Left renal pelvis (tissue), 4 donors: Measurements from ENCODE around the gene WDR88. TPM values are rescaled to one million over a fixed set of nuclear protein-coding genes. Genes with fewer than 3 reads are reported as not detected.

Source experiments
- DNase-seq, 4 donors: peaks; one replicate each; pipeline ENCODE4 v3.0.0-alpha.2; 2013; ENCODE audit warnings: low read depth in 4 of 4, low spot score in 3 of 4
- polyA plus RNA-seq, 4 donors: library from polyadenylated mRNA; unstranded; fragments of 120-200 nt; gene quantifications; one replicate each; pipeline ENCODE4 v1.2.1, GENCODE V29; 2013; ENCODE audit not compliant: insufficient read length in 4 of 4

The WDR88 gene
- 1 to 10 TPM in 3 of 4 donors, under 1 TPM in 1; 0.78 to 2.1 (median 1.2) TPM for polyA plus RNA-seq

- DNase-seq: no peak
These were observed at the start of gene WDR88 for GRCh38 chr19:33132021-33132420. WDR88 (plus strand) TSS chr19:33132114; CDS start chr19:33132170, 56 bp downstream.

- DNase-seq: no peak
These were observed 46.3 kb upstream of the WDR88 start for GRCh38 chr19:33085570-33086128.

- DNase-seq: no peak
These were observed 45.0 kb upstream of the WDR88 start for GRCh38 chr19:33086955-33087354.

- no peak for DNase-seq
These were observed 42.9 kb upstream of the WDR88 start for GRCh38 chr19:33089010-33089409.

- DNase-seq: no peak
These were observed 41.7 kb upstream of the WDR88 start for GRCh38 chr19:33090179-33090578.

- no peak for DNase-seq
These were observed 38.3 kb upstream of the WDR88 start for GRCh38 chr19:33093420-33094210.

GRCh38 chr19:33094436-33095067 is 37.4 kb upstream of the WDR88 start:
- DNase-seq: peak in 1 of 4 donors; percentile 36

- no peak for DNase-seq
These were observed 35.9 kb upstream of the WDR88 start for GRCh38 chr19:33096005-33096404.

GRCh38 chr19:33098055-33098534 is 33.8 kb upstream of the WDR88 start:
- no peak for DNase-seq

- no peak for DNase-seq
These were observed 30.8 kb upstream of the WDR88 start for GRCh38 chr19:33100894-33101644.

- no peak for DNase-seq
These were observed 29.0 kb upstream of the WDR88 start for GRCh38 chr19:33102893-33103292.

GRCh38 chr19:33108161-33108560 is 23.8 kb upstream of the WDR88 start:
- no peak for DNase-seq

- no peak for DNase-seq
These were observed 21.6 kb upstream of the WDR88 start for GRCh38 chr19:33110137-33110910.

GRCh38 chr19:33111587-33111986 is 20.3 kb upstream of the WDR88 start:
- no peak for DNase-seq

- no peak for DNase-seq
These were observed 17.6 kb upstream of the WDR88 start for GRCh38 chr19:33114312-33114711.

GRCh38 chr19:33117501-33117900 is 14.4 kb upstream of the WDR88 start:
- DNase-seq: no peak

GRCh38 chr19:33118643-33119042 is 13.3 kb upstream of the WDR88 start:
- no peak for DNase-seq

GRCh38 chr19:33124207-33125098 is 7.5 kb upstream of the WDR88 start:
- DNase-seq: no peak

GRCh38 chr19:33125929-33126388 is 6.0 kb upstream of the WDR88 start:
- DNase-seq: peak in 1 of 4 donors; percentile 12
